NCI-H2196 treated with DMSO at 0.1 percent for 48 hours (cell line): ENCODE data around the gene FNDC11.

ENCODE experiments used
- DNase-seq: peaks from one replicate; lab custom pipeline; 2025; ENCODE audit not compliant: unreplicated experiment; lab: John Stamatoyannopoulos, UW

Gene FNDC11

GRCh38 chr20:63525185-63525584, 28.8 kb upstream of the FNDC11 start:
- DNase-seq = no peak

- no peak for DNase-seq
Measured at GRCh38 chr20:63525971-63526370, 28.0 kb upstream of the FNDC11 start.

GRCh38 chr20:63527184-63527583, 26.8 kb upstream of the FNDC11 start:
- DNase-seq = no peak

- no peak for DNase-seq
Measured at GRCh38 chr20:63529180-63529860, 24.6 kb upstream of the FNDC11 start.

- no peak for DNase-seq
Measured at GRCh38 chr20:63529861-63530787, 23.8 kb upstream of the FNDC11 start.

GRCh38 chr20:63530788-63531160, 23.2 kb upstream of the FNDC11 start:
- DNase-seq = no peak

GRCh38 chr20:63531686-63532448, 22.1 kb upstream of the FNDC11 start:
- no peak for DNase-seq

DNA sequence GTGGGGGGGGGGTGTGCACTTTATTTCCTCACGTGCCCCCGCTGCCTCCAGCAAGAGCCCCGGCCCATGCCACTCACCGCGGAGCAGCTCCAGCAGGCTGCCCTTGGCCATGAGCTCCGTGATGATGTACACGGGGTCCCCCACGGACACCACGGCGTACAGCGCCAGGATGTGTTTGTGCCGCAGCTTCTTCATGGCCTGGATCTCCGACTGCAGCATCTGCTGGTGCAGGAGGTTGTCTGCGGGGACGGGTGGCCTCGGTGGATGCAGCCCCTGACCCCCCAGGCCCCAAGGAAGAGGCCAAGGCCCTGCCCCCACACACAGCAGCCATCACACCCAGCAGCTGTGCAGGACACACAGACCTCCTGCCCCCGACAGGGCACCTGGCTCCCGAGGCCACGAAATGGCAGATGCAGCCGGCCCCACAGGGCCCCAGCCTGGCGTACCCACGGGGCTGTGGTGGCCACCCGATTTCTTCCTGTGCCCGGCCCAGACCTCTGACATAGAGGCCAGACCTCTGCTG, 21.4 kb upstream of the FNDC11 start:
- DNase-seq = no peak

DNA sequence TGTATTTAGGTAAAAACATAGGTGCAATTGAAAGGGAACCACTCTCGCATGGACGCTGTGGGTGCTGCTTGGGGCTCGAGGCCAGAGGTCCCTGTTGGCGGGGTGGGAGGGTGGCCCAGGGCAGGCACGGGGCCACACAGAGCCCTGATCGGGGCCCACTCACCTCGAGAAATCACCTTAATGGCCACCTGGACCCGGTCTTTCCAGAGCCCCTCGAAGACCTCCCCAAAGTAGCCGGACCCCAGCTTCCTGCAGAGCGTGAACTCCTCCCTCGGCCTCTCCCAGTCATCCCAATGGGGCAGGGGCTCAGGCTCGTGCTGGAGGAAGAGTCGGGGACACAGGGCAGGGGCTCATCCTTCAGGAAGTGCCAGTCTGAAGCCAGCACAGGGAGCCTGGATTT, 20.6 kb upstream of the FNDC11 start:
- DNase-seq = no peak

DNA sequence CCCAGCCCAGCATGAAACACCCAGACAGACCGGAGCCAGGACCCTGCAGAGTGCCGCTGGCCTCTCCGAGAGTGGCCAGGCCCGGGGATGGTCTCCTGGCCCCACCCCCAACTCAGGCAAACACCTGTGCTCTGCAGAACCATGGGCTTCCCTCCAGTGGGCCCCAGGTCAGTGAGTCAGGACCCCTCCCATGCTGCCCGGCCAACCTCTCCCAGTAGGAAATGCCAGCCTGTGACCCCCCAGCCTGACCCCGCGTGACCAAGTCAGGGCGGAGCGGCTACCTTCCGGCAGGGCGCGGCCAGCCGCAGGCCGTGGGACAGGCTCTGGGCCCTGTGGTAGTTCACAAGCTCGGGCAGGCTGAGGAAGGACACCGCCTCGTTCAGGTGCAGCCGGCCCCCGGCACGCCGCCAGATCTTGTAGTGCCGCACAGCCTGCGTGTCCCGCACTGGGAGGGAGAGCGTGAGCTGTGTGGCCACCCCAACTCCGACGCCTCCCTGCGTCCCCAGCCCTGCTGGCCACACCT, 20.0 kb upstream of the FNDC11 start:
- no peak for DNase-seq

- no peak for DNase-seq
Measured at GRCh38 chr20:63534427-63534830, 19.5 kb upstream of the FNDC11 start.

DNA sequence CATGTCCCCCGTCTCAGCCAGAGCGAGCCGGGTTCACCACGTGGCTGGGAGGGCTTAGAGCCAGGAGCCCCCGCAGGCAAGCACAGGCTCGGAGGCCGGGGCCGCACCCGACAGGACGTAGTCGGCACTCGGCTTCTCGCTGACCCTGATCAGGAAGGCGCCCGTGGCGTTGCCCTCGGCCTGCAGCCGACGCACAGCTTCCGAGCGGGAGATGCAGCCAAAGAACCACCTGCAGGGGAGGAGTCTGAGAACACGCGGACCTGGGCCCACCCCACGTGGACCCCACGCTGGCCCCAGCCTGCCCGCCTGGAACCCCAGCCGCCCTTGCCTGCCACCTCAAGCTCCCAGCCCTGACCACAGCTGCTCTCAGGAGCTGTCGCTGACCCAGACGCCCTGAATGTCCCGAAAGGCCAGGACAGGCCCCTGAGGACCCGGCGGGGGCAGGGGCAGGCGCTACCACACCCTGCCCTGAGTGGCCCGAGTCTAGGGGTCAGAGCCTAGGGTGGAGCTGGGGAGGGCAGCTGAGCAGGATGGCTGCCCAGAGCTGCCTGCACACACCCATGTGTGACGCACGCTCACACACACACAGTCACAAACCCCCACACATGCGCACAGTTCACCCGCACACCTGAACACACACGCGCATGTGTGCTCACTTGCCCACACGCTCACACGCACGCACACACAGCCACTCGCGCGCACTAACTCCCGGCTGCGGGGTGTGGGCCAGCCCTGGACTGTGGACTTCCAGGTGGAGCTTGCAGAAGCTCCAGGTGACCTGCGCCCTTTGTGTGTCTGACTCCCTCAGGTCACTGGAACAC, 18.9 kb upstream of the FNDC11 start:
- DNase-seq = no peak

DNA sequence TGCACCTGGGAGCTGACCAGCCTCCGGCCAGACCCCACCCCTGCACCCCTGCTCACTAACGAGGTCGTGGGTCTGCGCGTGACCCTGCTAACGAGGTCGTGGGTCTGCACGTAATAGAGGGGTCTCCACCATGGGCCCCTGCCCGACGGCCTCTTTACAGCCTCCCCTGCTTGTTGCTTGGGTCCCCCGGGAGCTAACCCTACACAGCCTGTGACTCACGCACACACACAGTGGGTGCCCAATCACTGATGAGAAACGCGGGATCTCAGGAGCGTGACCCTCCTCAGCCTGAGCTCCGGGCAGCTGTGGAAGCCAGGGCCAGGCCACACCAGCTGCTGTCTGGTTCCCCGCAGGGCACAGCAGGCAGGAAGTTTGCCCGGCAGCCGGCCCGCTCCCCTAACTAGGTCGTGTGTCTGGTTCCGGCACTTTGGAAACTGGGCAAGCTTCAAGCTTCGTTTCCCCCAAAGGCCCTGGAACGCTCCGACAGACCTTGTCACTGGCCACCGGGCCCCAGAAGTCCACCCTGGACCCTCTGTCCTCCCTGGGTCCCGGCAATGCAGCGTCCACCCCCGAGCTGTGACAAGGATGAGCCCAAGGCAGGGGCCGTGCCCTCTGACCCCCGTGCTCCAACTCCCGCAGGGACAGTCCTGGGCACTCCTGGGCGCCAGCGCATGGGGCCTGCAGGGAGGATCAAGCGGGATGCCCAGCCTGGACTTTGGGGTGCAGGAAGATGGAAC, 17.6 kb upstream of the FNDC11 start:
- peak; percentile 16 for DNase-seq

DNA sequence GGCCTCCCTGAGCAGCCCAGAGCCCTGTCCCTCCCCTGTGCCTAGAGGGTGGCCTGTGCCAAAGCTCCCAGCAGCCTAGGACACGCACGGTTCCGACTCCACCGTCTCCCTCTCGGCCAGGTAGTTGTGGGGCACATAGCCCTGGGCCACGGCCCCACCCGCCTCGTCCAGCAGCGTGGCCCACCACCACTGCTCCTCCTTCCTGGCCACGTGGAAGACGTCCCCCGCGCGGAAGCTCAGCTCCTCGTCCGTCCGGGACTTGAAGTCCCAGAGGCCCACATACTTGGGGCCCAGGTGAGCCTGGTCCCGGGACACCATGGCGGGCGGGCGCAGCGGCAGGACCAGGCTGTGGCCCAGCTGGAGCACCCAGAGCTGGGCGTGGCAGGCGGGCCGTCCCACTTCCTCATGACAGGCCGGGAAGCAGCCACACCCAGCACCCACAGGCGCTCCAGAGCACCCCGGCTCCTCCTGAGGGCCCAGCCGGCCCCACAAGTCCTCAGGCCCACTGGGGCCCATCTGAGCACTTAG, 16.9 kb upstream of the FNDC11 start, which contains the start of gene PTK6:
Gene PTK6, minus strand, starts transcription at position 380 of the 528 bp plus-strand sequence. Its CDS starts 62 bp downstream, at position 318.
- no peak for DNase-seq

GRCh38 chr20:63537525-63538203, 16.3 kb upstream of the FNDC11 start:
- peak; percentile 96 for DNase-seq

- peak; percentile 67 for DNase-seq
Measured at GRCh38 chr20:63538204-63539091, 15.5 kb upstream of the FNDC11 start.

DNA sequence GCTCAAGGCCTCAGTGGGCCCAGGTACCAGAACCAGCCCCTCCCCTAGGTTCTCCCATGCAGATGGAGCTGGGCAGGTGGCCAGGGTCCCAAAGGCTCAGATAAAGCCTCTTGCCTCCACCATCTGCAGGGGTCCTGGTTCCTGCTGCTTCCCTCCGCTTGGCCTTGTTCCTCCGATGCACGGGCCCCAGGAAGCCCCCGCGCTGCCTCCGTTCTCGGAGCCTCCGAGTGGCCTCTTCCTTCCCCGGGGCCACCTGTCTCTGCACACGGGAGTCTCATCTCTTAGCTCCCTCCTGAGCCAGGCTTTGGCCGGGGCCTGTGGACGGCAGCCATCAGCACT, 14.9 kb upstream of the FNDC11 start:
- no peak for DNase-seq
